WERI-Rb-1 (cell line): ENCODE results near the gene NKX6-2.

Source experiments
- DNase-seq: peaks from one replicate; pipeline ENCODE4 v3.0.0-alpha.2; 2020
- H3K27ac ChIP-seq: fragments of 250-450 bp; sonication (Bioruptor Pico); 2 replicates; pipeline ENCODE4 v1.5.1; 2020; ENCODE audit warnings: mild to moderate bottlenecking, moderate library complexity
- H3K27me3 ChIP-seq: fragments of 250-450 bp; sonication (Bioruptor Pico); 2 replicates; pipeline ENCODE4 v1.5.1; 2021; ENCODE audit warnings: mild to moderate bottlenecking, low read depth, moderate library complexity; ENCODE audit not compliant: insufficient read depth, severe bottlenecking
- H3K36me3 ChIP-seq: fragments of 250-450 bp; sonication (Bioruptor Pico); 2 replicates; pipeline ENCODE4 v1.5.1; 2020; ENCODE audit warnings: mild to moderate bottlenecking, moderate library complexity
- H3K4me3 ChIP-seq: 2 replicates; pipeline ENCODE4 v1.5.1; 2011; ENCODE audit warnings: low read depth, mild to moderate bottlenecking, control low read depth, low read length
- H3K9me3 ChIP-seq: fragments of 250-450 bp; sonication (Bioruptor Pico); 2 replicates; pipeline ENCODE4 v1.5.1; 2021; ENCODE audit warnings: mild to moderate bottlenecking, moderate library complexity; ENCODE audit not compliant: severe bottlenecking
- TF ChIP-seq, protein P1 (sequence below): IDR thresholded peaks from 2 replicates; pipeline ENCODE4 v1.5.1; 2011; ENCODE audit warnings: low read depth, mild to moderate bottlenecking, control low read depth, inconsistent platforms, low read length

NKX6-2 gene

DNA sequence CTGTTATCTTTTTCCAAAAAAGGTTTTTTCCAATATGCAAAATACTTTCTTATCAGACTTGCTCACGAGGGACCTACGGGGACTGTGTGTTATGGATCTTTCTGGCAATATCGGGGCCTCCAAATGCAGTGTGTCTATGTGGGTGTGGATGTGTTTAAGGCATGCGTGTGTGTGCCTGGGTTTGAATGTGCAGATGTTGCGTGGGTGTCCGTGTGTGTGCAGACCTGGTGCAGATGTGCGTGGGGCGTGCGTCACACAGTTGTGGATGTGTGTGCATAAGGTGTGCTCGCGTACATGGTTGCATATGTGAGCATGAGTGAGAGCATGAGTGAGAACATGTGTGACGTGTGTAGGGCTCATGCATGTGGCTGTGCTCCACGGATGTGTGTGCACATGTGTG lies 19.7 kb downstream of the NKX6-2 start:
- DNase-seq, result no peak
- Histone ChIP-seq H3K9me3 (peaks cover 2% of the 10 kb centered on the region), H3K27ac (no peak overlapping the region), H3K36me3 (no peaks in the 10 kb centered on the region), H3K27me3 (no peaks in the 10 kb centered on the region), H3K4me3 (no peak overlapping the region)
- TF ChIP-seq, protein P1, sequence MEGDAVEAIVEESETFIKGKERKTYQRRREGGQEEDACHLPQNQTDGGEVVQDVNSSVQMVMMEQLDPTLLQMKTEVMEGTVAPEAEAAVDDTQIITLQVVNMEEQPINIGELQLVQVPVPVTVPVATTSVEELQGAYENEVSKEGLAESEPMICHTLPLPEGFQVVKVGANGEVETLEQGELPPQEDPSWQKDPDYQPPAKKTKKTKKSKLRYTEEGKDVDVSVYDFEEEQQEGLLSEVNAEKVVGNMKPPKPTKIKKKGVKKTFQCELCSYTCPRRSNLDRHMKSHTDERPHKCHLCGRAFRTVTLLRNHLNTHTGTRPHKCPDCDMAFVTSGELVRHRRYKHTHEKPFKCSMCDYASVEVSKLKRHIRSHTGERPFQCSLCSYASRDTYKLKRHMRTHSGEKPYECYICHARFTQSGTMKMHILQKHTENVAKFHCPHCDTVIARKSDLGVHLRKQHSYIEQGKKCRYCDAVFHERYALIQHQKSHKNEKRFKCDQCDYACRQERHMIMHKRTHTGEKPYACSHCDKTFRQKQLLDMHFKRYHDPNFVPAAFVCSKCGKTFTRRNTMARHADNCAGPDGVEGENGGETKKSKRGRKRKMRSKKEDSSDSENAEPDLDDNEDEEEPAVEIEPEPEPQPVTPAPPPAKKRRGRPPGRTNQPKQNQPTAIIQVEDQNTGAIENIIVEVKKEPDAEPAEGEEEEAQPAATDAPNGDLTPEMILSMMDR, result no peak

DNA sequence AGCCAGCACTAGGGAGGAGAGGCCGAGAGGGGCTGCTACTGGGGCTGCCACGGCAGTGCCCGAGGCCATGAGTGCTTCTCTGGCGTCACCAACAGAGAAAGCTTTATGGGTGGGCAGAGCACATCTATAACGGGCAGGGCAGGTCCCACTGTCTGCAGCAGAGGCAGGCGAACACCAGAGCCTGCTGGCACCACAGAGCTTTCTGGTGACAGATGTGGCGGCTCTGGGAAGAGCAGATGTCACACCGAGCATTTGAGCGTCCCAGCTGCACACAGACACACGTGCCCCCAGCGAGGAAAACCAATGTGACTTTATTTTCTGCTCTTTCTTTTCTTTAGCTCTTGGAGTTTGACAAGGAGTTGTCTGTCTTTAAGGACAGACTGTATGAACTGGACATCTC lies 20.5 kb downstream of the NKX6-2 start:
- Histone ChIP-seq H3K9me3 (peaks cover 2% of the 10 kb centered on the region), H3K27ac (no peak overlapping the region), H3K27me3 (no peaks in the 10 kb centered on the region), H3K36me3 (no peaks in the 10 kb centered on the region), H3K4me3 (no peak overlapping the region)
- no peak for DNase-seq
- TF ChIP-seq, protein P1, result no peak

DNA sequence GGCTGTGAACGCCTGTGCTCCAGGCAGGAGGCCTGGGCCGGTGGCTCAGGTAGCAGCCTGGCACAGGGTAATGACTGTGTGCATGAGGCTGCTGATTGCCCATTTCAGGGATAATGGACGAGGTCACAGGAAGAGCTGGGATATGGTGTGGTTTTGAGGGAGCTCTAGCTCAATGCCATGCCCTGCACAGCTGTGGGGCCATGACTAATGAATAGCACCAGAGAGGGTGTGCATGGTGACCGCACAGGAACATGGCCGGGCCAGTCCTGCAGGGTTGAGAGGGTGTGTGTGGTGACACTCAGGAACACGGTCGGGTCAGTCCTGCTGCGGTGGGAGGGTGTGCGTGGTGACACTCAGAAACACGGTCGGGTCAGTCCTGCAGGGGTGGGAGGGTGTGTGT lies 21.8 kb downstream of the NKX6-2 start:
- TF ChIP-seq, protein P1, result no peak
- Histone ChIP-seq H3K36me3 (no peaks in the 10 kb centered on the region), H3K27me3 (no peaks in the 10 kb centered on the region), H3K4me3 (no peak overlapping the region), H3K27ac (no peak overlapping the region), H3K9me3 (peaks cover 2% of the 10 kb centered on the region)
- no peak for DNase-seq

DNA sequence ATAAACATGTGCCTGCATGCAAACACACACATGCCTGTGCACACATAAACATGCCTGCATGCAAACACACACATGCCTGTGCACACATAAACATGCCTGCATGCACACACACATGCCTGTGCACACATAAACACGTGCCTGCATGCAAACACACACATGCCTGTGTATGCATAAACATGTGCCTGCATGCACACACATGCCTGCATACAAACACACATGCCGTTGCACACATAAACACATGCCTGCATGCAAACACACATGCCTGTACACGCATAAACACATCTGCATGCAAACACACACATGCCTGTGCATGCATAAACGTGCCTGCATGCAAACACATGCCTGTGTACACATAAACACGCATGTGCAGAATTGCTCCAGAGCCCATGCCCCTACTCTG lies 22.4 kb downstream of the NKX6-2 start:
- H3K27ac ChIP-seq, result no peak overlapping the region
- TF ChIP-seq, protein P1, result no peak
- H3K4me3 ChIP-seq, result no peak overlapping the region
- peaks cover 2% of the 10 kb centered on the region for H3K9me3 ChIP-seq
- H3K27me3 ChIP-seq, result no peaks in the 10 kb centered on the region
- DNase-seq, result no peak
- no peaks in the 10 kb centered on the region for H3K36me3 ChIP-seq

DNA sequence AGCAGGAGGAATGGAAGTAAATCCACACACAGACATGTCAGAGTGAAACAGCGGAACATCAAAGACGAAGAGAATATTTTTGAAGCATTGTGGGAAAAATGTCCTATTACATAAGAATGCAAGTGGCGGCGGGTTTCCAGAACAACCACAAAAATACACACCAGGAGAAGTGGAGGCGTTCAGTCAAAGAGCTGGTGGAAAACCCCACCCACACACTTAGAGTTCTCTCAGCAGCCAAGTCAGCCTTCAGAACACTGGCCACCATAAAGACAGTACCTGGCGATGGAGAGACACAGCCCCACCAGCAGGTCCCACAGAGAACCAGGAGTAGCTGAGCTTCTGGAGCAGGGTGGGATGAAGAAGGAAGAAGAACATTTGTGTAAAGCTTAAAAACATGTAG lies 23.7 kb downstream of the NKX6-2 start:
- H3K27ac ChIP-seq, result no peak overlapping the region
- DNase-seq, result no peak
- peaks cover 2% of the 10 kb centered on the region for H3K9me3 ChIP-seq
- TF ChIP-seq, protein P1, result no peak
- no peaks in the 10 kb centered on the region for H3K27me3 ChIP-seq
- H3K36me3 ChIP-seq, result no peaks in the 10 kb centered on the region
- no peak overlapping the region for H3K4me3 ChIP-seq

DNA sequence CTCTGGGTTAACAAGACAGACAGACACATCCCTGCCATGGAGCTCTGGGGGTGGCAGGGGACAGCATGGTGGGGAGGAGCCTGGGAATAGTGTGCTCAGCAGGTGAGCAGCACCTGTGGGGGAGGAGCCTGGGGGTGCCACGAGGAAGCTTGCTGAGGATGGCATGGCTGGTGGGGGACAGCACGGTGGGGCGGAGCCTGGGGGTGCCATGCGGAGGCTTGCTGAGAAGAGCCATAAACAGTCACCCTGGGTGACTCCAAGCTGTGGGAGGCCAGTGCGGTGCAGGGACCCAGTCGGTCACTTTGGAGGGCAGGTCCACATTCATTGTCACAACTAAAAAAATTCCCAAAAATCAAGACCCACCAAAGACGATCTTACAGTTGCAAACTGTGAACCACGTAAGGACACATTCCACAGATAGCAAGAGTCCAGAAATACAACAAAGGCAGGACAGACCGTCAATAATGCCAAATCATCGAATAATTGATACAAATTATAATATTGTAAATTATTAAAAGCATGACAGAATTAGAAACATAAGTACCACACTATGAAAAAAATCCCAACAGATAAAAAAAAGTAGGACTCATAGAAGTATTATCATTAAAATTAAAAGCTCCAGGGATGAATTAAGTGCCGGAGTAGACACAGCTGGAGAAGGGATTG lies 24.4 kb downstream of the NKX6-2 start:
- Histone ChIP-seq H3K27me3 (no peaks in the 10 kb centered on the region), H3K36me3 (no peaks in the 10 kb centered on the region), H3K27ac (no peak overlapping the region), H3K9me3 (peaks cover 2% of the 10 kb centered on the region), H3K4me3 (no peak overlapping the region)
- TF ChIP-seq, protein P1, result no peak
- no peak for DNase-seq
